Kidney epithelial cell (primary cell): ENCODE results near the gene IKBKE. TPM values are rescaled to one million over a fixed set of nuclear protein-coding genes. Genes with fewer than 3 reads are reported as not detected.

ENCODE experiments used
- DNase-seq: peaks from one replicate; pipeline ENCODE4 v3.0.0-alpha.2; 2010; ENCODE audit warnings: low read depth
- H3K27me3 ChIP-seq: 2 replicates; pipeline ENCODE4 v1.6.0; 2011; ENCODE audit warnings: low read length; ENCODE audit not compliant: control insufficient read depth, insufficient read depth
- H3K36me3 ChIP-seq: 2 replicates; pipeline ENCODE4 v1.5.1; 2011; ENCODE audit warnings: low read length; ENCODE audit not compliant: control insufficient read depth, insufficient read depth
- H3K4me3 ChIP-seq: 2 replicates; pipeline ENCODE4 v1.5.1; 2011; ENCODE audit warnings: low read depth, mild to moderate bottlenecking, control low read depth, low read length
- CTCF ChIP-seq: IDR thresholded peaks from 2 replicates; pipeline ENCODE4 v1.5.1; 2011; ENCODE audit warnings: mild to moderate bottlenecking, moderate library complexity, low read length, control low read depth, inconsistent platforms; ENCODE audit not compliant: insufficient read depth, poor library complexity, severe bottlenecking
- total RNA-seq: library from RNA; depleted of rRNA; stranded (reverse); fragments of >200 nt; gene quantifications from 2 replicates; pipeline ENCODE4 v1.2.3, GENCODE V29; 2015

Gene IKBKE
- total RNA-seq, 1 donor from 2014 or later, result 33.2 TPM

- no peaks in the 10 kb centered on the region for H3K27me3 ChIP-seq
- no peak overlapping the region for H3K4me3 ChIP-seq
- H3K36me3 ChIP-seq, result peaks cover 6% of the 10 kb centered on the region
- no peak for DNase-seq
- no peak for TF ChIP-seq CTCF
These were observed 21.8 kb upstream of the IKBKE start for GRCh38 chr1:206448471-206448870.

- Histone ChIP-seq H3K36me3 (peaks cover 6% of the 10 kb centered on the region), H3K27me3 (no peaks in the 10 kb centered on the region), H3K4me3 (no peak overlapping the region)
- DNase-seq, result no peak
- no peak for TF ChIP-seq CTCF
These were observed 20.7 kb upstream of the IKBKE start for GRCh38 chr1:206449565-206449964.

- no peaks in the 10 kb centered on the region for H3K27me3 ChIP-seq
- peaks cover 7% of the 10 kb centered on the region for H3K36me3 ChIP-seq
- DNase-seq, result no peak
- no peak overlapping the region for H3K4me3 ChIP-seq
- no peak for TF ChIP-seq CTCF
These were observed 20.0 kb upstream of the IKBKE start for GRCh38 chr1:206450281-206450680.

GRCh38 chr1:206451134-206451686 is 19.1 kb upstream of the IKBKE start:
- Histone ChIP-seq H3K27me3 (no peaks in the 10 kb centered on the region), H3K36me3 (peaks cover 7% of the 10 kb centered on the region), H3K4me3 (no peak overlapping the region)
- no peak for DNase-seq
- no peak for TF ChIP-seq CTCF

GRCh38 chr1:206453111-206453510 is 17.2 kb upstream of the IKBKE start:
- Histone ChIP-seq H3K4me3 (no peak overlapping the region), H3K36me3 (peaks cover 7% of the 10 kb centered on the region), H3K27me3 (no peaks in the 10 kb centered on the region)
- TF ChIP-seq CTCF, result no peak
- no peak for DNase-seq

GRCh38 chr1:206455289-206455665 is 15.0 kb upstream of the IKBKE start:
- no peaks in the 10 kb centered on the region for H3K27me3 ChIP-seq
- H3K4me3 ChIP-seq, result no peak overlapping the region
- TF ChIP-seq CTCF, result no peak
- no peak for DNase-seq
- peaks cover 6% of the 10 kb centered on the region for H3K36me3 ChIP-seq
